Measurements from ENCODE around the gene POP4. TPM values are rescaled to one million over a fixed set of nuclear protein-coding genes. Genes with fewer than 3 reads are reported as not detected.

Gene POP4
- polyA plus RNA-seq, 1 donor from 2014 or later: 101 TPM

GRCh38 chr19:29618434-29618833 is 12.4 kb downstream of the POP4 start:
- Histone ChIP-seq H3K9me2 (ENCODE audit: insufficient read depth, low read length) (no peaks in the 10 kb centered on the region), H3K27me3 (ENCODE audit: insufficient read depth, low read depth, low read length) (no peaks in the 10 kb centered on the region), H3K9ac (ENCODE audit: low read length) (no peak overlapping the region), H3K4me3 (ENCODE audit: low read length) (no peak overlapping the region), H3K9me3 (ENCODE audit: low read length) (no peaks in the 10 kb centered on the region), H4K20me1 (ENCODE audit: insufficient read depth) (no peaks in the 10 kb centered on the region), H3K36me3 (ENCODE audit: insufficient read depth, low read length) (peaks cover 5% of the 10 kb centered on the region), H3K4me2 (ENCODE audit: low read length) (no peak overlapping the region), H2AFZ (ENCODE audit: low read depth, low read length) (no peak overlapping the region), H3K27ac (ENCODE audit: low read length) (no peak overlapping the region), H3K79me2 (replicated peaks; ENCODE audit: insufficient read depth, low read length) (no peaks in the 10 kb centered on the region), H3F3A (ENCODE audit: insufficient read depth, low read length, poor library complexity, severe bottlenecking) (no peaks in the 10 kb centered on the region)
- no peak for TF ChIP-seq TAF1 (IDR thresholded peaks at IDR 0.05; ENCODE audit: low read depth)
- TF ChIP-seq REST (IDR thresholded peaks at IDR 0.05; ENCODE audit: borderline replicate concordance): no peak
- no peak for TF ChIP-seq EZH2 (IDR thresholded peaks at IDR 0.05; ENCODE audit: borderline replicate concordance, insufficient read depth, low read length, poor library complexity, severe bottlenecking)
- TF ChIP-seq EP300 (conservative IDR thresholded peaks at IDR 0.05; ENCODE audit: poor library complexity, severe bottlenecking): no peak
- no peak for TF ChIP-seq POLR2AphosphoS5 (IDR thresholded peaks at IDR 0.05)
- TF ChIP-seq MXI1 (conservative IDR thresholded peaks at IDR 0.05; ENCODE audit: poor library complexity, severe bottlenecking): no peak
- TF ChIP-seq SMC3 (conservative IDR thresholded peaks at IDR 0.05; ENCODE audit: poor library complexity): no peak
- TF ChIP-seq CTCF (IDR thresholded peaks at IDR 0.05; ENCODE audit: poor library complexity, severe bottlenecking): no peak
- no peak for TF ChIP-seq RAD21 (conservative IDR thresholded peaks at IDR 0.05)

- Histone ChIP-seq H2AFZ (ENCODE audit: low read depth, low read length) (no peak overlapping the region), H3K9ac (ENCODE audit: low read length) (no peak overlapping the region), H3K4me2 (ENCODE audit: low read length) (no peak overlapping the region), H3K27me3 (ENCODE audit: insufficient read depth, low read depth, low read length) (no peaks in the 10 kb centered on the region), H3K4me3 (ENCODE audit: low read length) (no peak overlapping the region), H3K9me3 (ENCODE audit: low read length) (no peaks in the 10 kb centered on the region), H3K9me2 (ENCODE audit: insufficient read depth, low read length) (no peaks in the 10 kb centered on the region), H3K79me2 (replicated peaks; ENCODE audit: insufficient read depth, low read length) (no peaks in the 10 kb centered on the region), H3K36me3 (ENCODE audit: insufficient read depth, low read length) (peaks cover 5% of the 10 kb centered on the region), H3F3A (ENCODE audit: insufficient read depth, low read length, poor library complexity, severe bottlenecking) (no peaks in the 10 kb centered on the region), H4K20me1 (ENCODE audit: insufficient read depth) (no peaks in the 10 kb centered on the region), H3K27ac (ENCODE audit: low read length) (no peak overlapping the region)
- TF ChIP-seq CTCF (IDR thresholded peaks at IDR 0.05; ENCODE audit: poor library complexity, severe bottlenecking): no peak
- TF ChIP-seq TAF1 (IDR thresholded peaks at IDR 0.05; ENCODE audit: low read depth): no peak
- TF ChIP-seq POLR2AphosphoS5 (IDR thresholded peaks at IDR 0.05): no peak
- no peak for TF ChIP-seq SMC3 (conservative IDR thresholded peaks at IDR 0.05; ENCODE audit: poor library complexity)
- TF ChIP-seq RAD21 (conservative IDR thresholded peaks at IDR 0.05): no peak
- TF ChIP-seq EZH2 (IDR thresholded peaks at IDR 0.05; ENCODE audit: borderline replicate concordance, insufficient read depth, low read length, poor library complexity, severe bottlenecking): no peak
- no peak for TF ChIP-seq MXI1 (conservative IDR thresholded peaks at IDR 0.05; ENCODE audit: poor library complexity, severe bottlenecking)
- no peak for TF ChIP-seq REST (IDR thresholded peaks at IDR 0.05; ENCODE audit: borderline replicate concordance)
- no peak for TF ChIP-seq EP300 (conservative IDR thresholded peaks at IDR 0.05; ENCODE audit: poor library complexity, severe bottlenecking)
These were observed 12.8 kb downstream of the POP4 start for GRCh38 chr19:29618871-29619270.
